Stimulated activated CD4-positive, alpha-beta T cell treated with anti-CD3 and anti-CD28 coated beads, Interleukin-12 subunit alpha, Interleukin-12 subunit beta, amount 100 ng/mL, for 4 hours (primary cell): ENCODE data around the gene TOX3.

Source experiments
- DNase-seq: peaks from one replicate; pipeline ENCODE4 v3.0.0-alpha.2; 2020

Gene TOX3

GRCh38 chr16:52446080-52446479, 100.9 kb downstream of the TOX3 start:
- no peak for DNase-seq

- DNase-seq, result no peak
Observed at GRCh38 chr16:52441886-52442285, 105.1 kb downstream of the TOX3 start.

DNA sequence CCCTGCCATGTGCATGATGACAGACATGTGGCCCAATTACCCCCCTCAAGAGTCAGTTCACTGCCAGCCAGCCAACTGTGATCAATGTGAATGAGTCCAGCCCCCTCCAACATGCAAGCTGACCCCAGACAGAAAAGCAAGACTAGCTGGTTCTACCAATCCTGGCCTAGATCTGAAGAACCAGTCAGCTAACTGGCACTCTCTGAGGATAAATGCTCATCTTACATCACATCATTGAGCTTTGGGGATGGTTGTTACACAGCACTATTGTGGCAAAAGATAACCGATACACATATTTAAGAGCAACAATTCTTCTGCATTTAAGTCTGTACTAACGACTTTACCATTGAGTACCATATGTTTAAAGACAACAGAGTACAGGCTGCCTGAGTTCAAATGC, 106.7 kb downstream of the TOX3 start:
- DNase-seq, result no peak

DNA sequence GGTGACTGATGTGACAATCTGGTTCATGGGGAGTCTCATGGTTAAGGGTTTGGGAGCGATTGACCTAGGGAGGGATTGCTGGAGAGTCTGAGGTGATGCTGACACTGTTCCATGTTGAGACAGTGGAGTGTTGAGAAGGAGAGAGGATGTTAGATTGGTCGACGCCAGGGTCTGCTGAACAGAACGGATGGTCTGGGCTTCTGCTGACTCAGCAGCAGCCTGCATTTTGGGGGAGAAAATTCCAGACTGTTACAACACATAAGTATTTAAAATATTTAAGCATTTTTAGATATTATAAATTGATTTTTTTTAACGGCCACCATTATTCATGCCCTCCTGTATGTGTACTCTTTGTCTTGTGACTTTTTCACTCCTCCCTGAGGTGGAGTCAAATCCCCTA, 107.2 kb downstream of the TOX3 start:
- no peak for DNase-seq

GRCh38 chr16:52439171-52439701, 107.7 kb downstream of the TOX3 start:
- no peak for DNase-seq

GRCh38 chr16:52437277-52437670, 109.7 kb downstream of the TOX3 start:
- no peak for DNase-seq

DNA sequence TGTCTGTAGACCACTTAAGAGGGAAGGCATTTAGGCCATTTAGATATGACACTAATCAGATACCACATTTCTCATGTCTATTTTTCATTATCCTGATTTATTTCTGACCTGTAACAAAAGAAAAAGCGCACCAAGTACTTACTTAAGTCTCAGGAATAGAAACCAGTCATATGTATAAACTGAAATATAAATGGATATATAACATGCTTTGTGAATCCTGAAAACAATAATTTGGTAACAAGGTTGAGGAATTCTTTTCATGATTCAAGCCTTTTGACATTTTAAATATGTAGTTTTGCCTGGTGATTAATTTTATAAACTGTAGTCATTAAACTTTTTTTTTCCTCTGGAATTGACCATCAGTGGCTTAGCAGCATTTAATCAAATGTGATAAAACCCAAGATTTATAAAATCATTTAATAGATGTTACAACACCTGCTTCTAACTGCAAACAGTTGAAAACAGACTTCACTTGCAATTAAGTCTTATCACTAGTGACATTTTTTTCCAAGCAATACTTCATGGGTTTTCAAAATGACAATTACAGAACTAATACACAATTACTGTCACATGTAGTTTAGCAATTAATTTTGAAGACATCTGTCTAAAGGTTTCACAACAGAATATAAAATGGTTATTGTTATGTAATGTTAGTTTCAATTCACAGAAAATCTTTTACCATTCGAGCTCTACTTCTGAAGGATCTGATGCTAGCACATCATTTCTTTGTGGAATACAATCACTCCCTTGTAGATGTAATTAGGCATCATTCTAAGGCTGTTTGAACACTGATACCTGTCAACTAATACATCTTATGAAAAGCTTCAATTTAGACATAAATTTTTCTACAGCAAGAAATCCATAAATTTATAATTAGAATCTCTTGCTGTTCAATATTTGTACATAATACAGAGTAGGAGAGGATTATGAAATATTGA, 110.3 kb downstream of the TOX3 start:
- DNase-seq, result no peak

DNA sequence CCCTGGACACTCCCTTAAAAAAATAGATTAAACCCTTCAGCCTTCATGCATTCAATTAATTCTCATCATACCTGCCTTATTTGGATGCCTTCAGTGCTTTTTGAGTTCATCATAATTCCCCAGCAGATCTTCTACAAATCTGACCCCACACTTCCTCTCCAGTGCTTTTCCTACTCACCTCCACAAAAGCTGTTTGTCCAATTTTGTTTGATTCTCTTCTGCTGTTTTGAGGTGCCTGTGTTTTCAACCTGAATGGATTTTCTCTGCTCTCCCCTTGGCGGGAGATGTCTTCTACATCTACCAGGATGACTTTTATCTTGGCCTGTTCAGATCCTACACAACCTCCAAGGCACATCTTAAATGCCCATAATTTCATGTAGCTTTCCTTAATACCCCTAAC, 112.7 kb downstream of the TOX3 start:
- no peak for DNase-seq

DNA sequence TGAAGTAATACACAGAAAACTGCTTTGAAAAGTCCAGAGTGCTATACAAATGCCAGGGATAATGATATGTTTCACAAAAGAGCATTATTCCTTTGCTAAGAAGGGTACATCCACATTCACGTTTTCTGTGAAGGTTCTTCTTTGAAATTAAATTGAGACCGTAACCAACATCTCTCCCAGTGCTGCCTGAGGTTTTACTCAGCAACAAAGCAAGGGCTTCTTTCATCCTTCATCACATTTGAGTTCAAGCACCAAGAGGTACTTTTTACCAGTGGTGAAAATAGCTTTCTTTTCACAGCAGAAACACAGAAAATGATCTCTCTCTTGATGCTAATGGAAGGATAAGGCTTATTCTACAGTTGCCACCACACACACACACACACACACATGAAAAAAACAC, 113.3 kb downstream of the TOX3 start:
- DNase-seq, result no peak

GRCh38 chr16:52424591-52424990, 122.4 kb downstream of the TOX3 start:
- no peak for DNase-seq

GRCh38 chr16:52422307-52422706, 124.6 kb downstream of the TOX3 start:
- no peak for DNase-seq

GRCh38 chr16:52418201-52418600, 128.7 kb downstream of the TOX3 start:
- DNase-seq, result no peak

GRCh38 chr16:52416888-52417287, 130.1 kb downstream of the TOX3 start:
- DNase-seq, result no peak

DNA sequence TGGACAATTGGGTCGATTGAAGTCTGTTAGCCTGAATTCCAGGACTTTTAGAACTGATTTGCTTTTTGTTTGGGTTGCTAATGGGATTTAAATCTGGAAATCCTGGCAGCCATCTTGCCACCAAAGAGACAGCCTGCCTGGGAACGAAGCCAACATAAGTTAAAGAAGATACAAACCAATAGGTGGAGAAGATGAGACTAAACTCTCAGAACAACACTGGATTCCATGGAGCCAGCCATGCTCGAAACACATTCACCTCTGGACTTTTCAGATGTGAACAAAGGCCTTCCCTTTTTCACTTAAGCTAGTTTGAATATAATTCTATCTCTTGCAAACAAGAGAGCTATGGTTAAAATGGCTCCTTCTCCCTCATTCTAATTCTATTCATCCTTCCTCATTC, 135.9 kb downstream of the TOX3 start:
- no peak for DNase-seq

DNA sequence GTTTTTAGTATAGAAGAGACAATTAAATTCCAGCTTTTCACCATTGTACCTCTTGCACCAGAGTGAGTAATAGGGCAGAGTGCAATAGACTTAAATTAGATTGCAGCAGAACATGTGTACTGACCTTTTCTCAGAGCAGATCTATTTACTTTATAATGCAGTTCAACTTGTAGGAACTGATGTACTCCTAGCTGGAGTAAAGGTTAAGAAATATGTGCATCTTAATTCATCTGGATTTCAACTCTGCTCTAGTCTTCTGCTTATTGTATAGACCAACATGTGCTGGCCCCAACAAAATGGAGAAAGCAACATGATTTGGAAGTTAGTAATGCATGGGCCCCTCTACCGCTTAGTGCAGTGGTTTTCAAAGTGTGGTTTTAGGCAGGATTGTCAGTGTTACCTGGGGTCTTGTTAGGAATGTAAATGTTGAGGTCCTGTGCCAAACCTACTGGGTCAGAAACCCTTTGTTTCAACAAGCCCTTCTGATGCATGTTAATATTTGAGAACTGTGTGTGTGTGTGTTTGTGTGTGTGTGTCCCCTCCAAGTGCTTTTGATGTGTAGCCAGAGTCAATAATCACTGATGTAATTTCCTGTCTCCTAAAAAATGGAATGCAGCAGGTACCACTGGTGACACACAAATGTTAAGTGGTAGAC, 138.6 kb downstream of the TOX3 start:
- DNase-seq, result no peak

- DNase-seq, result no peak
Observed at GRCh38 chr16:52407778-52408177, 139.2 kb downstream of the TOX3 start.

DNA sequence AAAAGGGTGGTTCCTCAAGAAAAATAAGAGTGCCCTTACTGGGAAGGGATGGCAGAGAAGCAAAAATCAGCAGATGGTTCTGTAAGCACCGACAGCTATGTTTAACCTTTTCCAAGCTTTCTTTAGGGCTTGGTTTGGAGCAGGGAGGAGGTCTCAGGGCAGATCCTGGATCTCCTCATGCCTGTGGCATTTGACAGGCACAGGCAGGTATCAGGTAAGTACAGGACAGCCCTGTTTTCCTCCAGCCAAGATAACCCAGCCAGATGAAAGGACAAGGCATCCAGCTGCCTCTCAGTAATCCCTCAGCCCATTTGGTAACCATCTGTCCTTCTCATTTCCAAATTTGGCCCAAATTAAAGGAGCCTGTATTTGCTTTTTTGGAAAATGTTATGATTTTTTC, 141.5 kb downstream of the TOX3 start:
- DNase-seq, result no peak

DNA sequence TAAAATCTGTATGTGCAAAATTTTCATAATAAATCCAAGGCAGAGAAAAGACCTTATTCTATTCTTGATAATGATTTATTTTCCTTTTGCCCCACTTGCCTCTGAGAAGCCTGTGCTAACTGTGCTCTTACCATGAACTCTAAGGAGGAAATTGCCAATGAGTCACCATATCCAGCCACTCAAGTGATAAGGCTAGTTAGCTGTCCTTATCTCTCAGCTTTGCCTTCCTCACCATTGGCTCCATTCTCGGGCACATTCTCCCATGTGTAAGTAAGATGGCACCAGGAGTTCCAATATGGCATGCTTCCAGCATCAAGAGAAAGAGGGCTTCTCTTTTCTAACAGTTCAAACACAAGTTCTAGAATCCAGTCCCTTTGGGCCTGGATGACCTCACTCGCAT, 142.4 kb downstream of the TOX3 start:
- DNase-seq, result no peak

DNA sequence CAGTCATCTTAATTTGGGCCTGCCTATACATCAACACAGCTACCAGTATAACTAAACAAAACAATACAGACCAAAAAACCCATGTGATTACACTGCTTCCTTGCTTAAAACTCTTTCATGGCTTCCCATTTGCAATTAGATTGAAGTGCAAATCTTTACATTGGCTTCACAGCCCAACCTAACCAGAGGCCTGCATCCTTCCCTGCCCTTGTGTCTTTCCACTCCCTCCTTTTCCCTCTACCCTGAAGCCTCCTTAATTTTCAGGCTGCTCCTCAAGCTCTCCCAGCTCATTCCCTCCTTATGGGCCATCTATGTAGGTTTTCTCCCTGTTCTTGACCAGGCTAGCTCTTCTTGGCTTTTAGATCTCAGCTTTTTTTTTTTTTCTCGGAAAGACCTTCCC, 147.8 kb downstream of the TOX3 start:
- no peak for DNase-seq

DNA sequence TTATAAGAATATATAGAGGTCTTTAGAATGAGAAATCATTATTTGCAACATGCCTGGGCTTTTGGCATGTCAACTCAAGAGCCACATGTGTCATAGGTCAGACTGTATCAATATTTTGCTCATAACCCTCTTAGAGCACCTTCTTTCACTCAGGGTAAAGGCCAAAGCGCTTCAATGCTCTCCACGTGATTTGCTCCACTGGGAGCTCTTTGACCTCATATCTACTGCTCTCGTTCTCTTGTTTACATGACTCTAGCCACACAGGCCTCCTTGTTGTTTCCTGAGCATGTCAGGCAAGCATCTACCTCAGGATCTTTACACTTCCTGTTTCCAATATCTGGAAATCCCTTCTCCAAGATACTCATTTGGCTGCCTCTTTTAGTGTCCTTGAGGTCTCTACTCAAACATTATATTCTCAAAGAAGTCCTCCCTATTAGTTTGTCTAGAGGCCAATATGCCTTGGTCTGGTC, 148.4 kb downstream of the TOX3 start:
- no peak for DNase-seq

GRCh38 chr16:52398021-52398420, 148.9 kb downstream of the TOX3 start:
- DNase-seq, result no peak

GRCh38 chr16:52393448-52393847, 153.5 kb downstream of the TOX3 start:
- no peak for DNase-seq

DNA sequence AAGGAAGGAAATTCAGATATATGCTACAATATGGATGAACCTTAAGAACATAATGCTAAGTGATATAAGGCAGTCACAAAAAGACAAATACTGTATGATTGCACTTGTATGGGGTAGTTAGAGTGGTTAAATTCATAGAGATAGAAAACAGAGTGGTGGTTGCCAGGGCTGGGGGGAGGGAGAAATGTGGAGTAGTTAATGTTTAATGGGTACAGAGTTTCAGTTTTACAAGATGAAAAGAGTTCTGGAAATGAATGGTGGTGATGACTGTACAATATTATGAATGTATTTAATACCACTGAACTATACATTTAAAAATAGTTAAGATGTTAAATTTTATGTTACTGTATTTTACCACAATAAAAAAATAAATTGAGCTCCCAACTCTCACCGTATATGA, 157.9 kb downstream of the TOX3 start:
- no peak for DNase-seq
